ENCODE measurements around the gene RNF227. TPM values are rescaled to one million over a fixed set of nuclear protein-coding genes. Genes with fewer than 3 reads are reported as not detected.
A peak's percentile ranks its signal among the peaks of the same experiment; 100 is the strongest.

Gene RNF227
- total RNA-seq, 3 donors from 2014 or later: 4.6 to 19.5 (median 8.6) TPM

GRCh38 chr17:7910711-7911110 is 5.4 kb downstream of the RNF227 start:
- Histone ChIP-seq H3K27ac (no peak overlapping the region), H3K4me1 (peaks cover 0 to 5% of the 10 kb centered on the region in 2 donors), H3K36me3 (peaks cover 6% of the 10 kb centered on the region), H3K4me3 (no peak overlapping the region), H3K27me3 (no peaks in the 10 kb centered on the region), H3K9me3 (no peaks in the 10 kb centered on the region)
- no peak for DNase-seq (ENCODE audit: low spot score in 2 of 2)
- TF ChIP-seq POLR2AphosphoS5 (IDR thresholded peaks at IDR 0.05) (no peak), POLR2A (IDR thresholded peaks at IDR 0.05) (no peak), CTCF (IDR thresholded peaks at IDR 0.05) (no peak)
- intact Hi-C loops (cut with DNase I; ENCODE audit: low total_unique reads): loop anchor here (10.0 kb wide), 1 partner anchor 46 kb away; no protein-coding TSS in a partner anchor

GRCh38 chr17:7910281-7910680 is 5.8 kb downstream of the RNF227 start:
- Histone ChIP-seq H3K27ac (no peak overlapping the region), H3K27me3 (no peaks in the 10 kb centered on the region), H3K9me3 (no peaks in the 10 kb centered on the region), H3K4me1 (peaks cover 0 to 5% of the 10 kb centered on the region in 2 donors), H3K4me3 (no peak overlapping the region), H3K36me3 (peaks cover 6% of the 10 kb centered on the region)
- intact Hi-C loops (cut with DNase I; ENCODE audit: low total_unique reads): loop anchor here (10.0 kb wide), 1 partner anchor 45 kb away; no protein-coding TSS in a partner anchor
- no peak for DNase-seq (ENCODE audit: low spot score in 2 of 2)
- TF ChIP-seq CTCF (IDR thresholded peaks at IDR 0.05) (no peak), POLR2AphosphoS5 (IDR thresholded peaks at IDR 0.05) (no peak), POLR2A (IDR thresholded peaks at IDR 0.05) (no peak)

- Histone ChIP-seq H3K4me3 (no peak overlapping the region), H3K36me3 (peaks cover 6% of the 10 kb centered on the region), H3K9me3 (no peaks in the 10 kb centered on the region), H3K27me3 (no peaks in the 10 kb centered on the region), H3K27ac (no peak overlapping the region), H3K4me1 (no peaks in the 10 kb centered on the region)
- intact Hi-C loops (cut with DNase I; ENCODE audit: low total_unique reads): loop anchor here (5.0 kb wide), 1 partner anchor 518 kb away; no protein-coding TSS in a partner anchor
- no peak for TF ChIP-seq CTCF (IDR thresholded peaks at IDR 0.05)
- no peak for TF ChIP-seq POLR2AphosphoS5 (IDR thresholded peaks at IDR 0.05)
- no peak for DNase-seq (ENCODE audit: low spot score in 2 of 2)
These were observed 7.0 kb downstream of the RNF227 start for GRCh38 chr17:7909089-7909488.

- no peaks in the 10 kb centered on the region for H3K27me3 ChIP-seq
- TF ChIP-seq POLR2A (IDR thresholded peaks at IDR 0.05): no peak
- no peak overlapping the region for H3K27ac ChIP-seq
- no peak for DNase-seq (ENCODE audit: low spot score in 2 of 2)
- H3K36me3 ChIP-seq: peaks cover 7% of the 10 kb centered on the region
- intact Hi-C loops (cut with DNase I; ENCODE audit: low total_unique reads): no loop called here
- no peaks in the 10 kb centered on the region for H3K4me1 ChIP-seq
- no peak overlapping the region for H3K4me3 ChIP-seq
- no peaks in the 10 kb centered on the region for H3K9me3 ChIP-seq
These were observed 12.7 kb downstream of the RNF227 start for GRCh38 chr17:7903154-7904103.

GRCh38 chr17:7897773-7898172 is 18.3 kb downstream of the RNF227 start:
- intact Hi-C loops (cut with DNase I; ENCODE audit: low total_unique reads): loop anchor here (1.0 kb wide), 1 partner anchor 49 kb away; no protein-coding TSS in a partner anchor
- Histone ChIP-seq H3K36me3 (peaks cover 7% of the 10 kb centered on the region), H3K9me3 (no peaks in the 10 kb centered on the region), H3K27me3 (no peaks in the 10 kb centered on the region), H3K27ac (no peak overlapping the region), H3K4me1 (no peaks in the 10 kb centered on the region), H3K4me3 (no peak overlapping the region)
- DNase-seq (ENCODE audit: low spot score in 2 of 2): no peak
- TF ChIP-seq CTCF (IDR thresholded peaks at IDR 0.05) (peak in 2 of 3 donors; percentile 44 to 67), POLR2AphosphoS5 (IDR thresholded peaks at IDR 0.05) (no peak)
